ENCODE results near the gene TMSB15C.

- TF ChIP-seq CTCF (IDR thresholded peaks at IDR 0.05), result no peak
- TF ChIP-seq POLR2A (IDR thresholded peaks at IDR 0.05), result no peak
- TF ChIP-seq EP300 (IDR thresholded peaks at IDR 0.05; ENCODE audit: low read depth), result no peak
Measured at GRCh38 chrX:104085477-104085876, 9.4 kb upstream of the TMSB15C start.

All from transverse colon (tissue), 3 donors.